Measurements from ENCODE around the gene MTARC2.

DNA sequence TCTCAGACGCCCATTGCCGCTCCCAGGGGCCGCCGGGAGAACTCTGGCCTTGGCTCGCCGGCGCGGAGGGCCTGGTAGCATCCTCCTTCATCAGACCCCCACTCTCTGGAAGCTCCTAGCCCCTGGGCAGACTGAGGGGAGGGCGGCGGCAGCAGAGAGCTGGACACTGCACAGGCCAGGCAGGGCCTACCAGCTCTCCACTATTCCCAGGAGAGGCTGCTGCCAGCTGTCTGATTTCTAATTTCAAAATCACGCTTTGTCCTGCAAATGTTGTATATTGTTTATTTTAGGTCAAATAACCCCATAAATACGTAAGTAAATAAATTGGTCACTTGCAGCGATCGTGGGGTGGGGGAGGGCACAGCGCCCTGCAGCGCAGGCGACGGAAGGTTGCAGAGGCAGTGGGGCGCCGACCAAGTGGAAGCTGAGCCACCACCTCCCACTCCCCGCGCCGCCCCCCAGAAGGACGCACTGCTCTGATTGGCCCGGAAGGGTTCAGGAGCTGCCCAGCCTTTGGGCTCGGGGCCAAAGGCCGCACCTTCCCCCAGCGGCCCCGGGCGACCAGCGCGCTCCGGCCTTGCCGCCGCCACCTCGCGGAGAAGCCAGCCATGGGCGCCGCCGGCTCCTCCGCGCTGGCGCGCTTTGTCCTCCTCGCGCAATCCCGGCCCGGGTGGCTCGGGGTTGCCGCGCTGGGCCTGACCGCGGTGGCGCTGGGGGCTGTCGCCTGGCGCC is 38.4 kb downstream of the MTARC2 start, which contains the start of gene MTARC1:
- TF ChIP-seq POLR2A (IDR thresholded peaks at IDR 0.05) (no peak), CTCF (IDR thresholded peaks at IDR 0.05) (peak in 1 of 7 experiments; percentile 29)

Measured in stomach (tissue), 4 donors.